ENCODE measurements around the gene GPATCH2L. TPM values are rescaled to one million over a fixed set of nuclear protein-coding genes. Genes with fewer than 3 reads are reported as not detected.

GPATCH2L gene
- polyA plus RNA-seq, 2 of the 4 experiments (the other 2 are of a cell fraction) = 19.6 to 30.9 TPM

- ChIA-PET CTCF (no interaction called here), POLR2A (no interaction called here)
- Histone ChIP-seq H3K9me3 (no peaks in the 10 kb centered on the region), H3K4me1 (no peaks in the 10 kb centered on the region), H3K4me2 (no peak overlapping the region), H3K4me3 (no peak overlapping the region), H3K27ac (no peak overlapping the region)
- TF ChIP-seq, protein P1, sequence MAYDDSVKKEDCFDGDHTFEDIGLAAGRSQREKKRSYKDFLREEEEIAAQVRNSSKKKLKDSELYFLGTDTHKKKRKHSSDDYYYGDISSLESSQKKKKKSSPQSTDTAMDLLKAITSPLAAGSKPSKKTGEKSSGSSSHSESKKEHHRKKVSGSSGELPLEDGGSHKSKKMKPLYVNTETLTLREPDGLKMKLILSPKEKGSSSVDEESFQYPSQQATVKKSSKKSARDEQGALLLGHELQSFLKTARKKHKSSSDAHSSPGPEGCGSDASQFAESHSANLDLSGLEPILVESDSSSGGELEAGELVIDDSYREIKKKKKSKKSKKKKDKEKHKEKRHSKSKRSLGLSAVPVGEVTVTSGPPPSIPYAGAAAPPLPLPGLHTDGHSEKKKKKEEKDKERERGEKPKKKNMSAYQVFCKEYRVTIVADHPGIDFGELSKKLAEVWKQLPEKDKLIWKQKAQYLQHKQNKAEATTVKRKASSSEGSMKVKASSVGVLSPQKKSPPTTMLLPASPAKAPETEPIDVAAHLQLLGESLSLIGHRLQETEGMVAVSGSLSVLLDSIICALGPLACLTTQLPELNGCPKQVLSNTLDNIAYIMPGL (CRISPR knock-in tag; IDR thresholded peaks at IDR 0.05; ENCODE audit: borderline replicate concordance) = no peak
- TF ChIP-seq, protein P2, sequence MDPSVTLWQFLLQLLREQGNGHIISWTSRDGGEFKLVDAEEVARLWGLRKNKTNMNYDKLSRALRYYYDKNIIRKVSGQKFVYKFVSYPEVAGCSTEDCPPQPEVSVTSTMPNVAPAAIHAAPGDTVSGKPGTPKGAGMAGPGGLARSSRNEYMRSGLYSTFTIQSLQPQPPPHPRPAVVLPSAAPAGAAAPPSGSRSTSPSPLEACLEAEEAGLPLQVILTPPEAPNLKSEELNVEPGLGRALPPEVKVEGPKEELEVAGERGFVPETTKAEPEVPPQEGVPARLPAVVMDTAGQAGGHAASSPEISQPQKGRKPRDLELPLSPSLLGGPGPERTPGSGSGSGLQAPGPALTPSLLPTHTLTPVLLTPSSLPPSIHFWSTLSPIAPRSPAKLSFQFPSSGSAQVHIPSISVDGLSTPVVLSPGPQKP (IDR thresholded peaks at IDR 0.05; ENCODE audit: low read depth, low read length) = no peak
- no peak for TF ChIP-seq ZSCAN20 (CRISPR knock-in tag; IDR thresholded peaks at IDR 0.05)
- TF ChIP-seq, protein P3, sequence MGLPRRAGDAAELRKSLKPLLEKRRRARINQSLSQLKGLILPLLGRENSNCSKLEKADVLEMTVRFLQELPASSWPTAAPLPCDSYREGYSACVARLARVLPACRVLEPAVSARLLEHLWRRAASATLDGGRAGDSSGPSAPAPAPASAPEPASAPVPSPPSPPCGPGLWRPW (IDR thresholded peaks at IDR 0.05) = no peak
- TF ChIP-seq RNF2 (IDR thresholded peaks at IDR 0.05; ENCODE audit: borderline replicate concordance, low read depth) = no peak
- no peak for TF ChIP-seq POLR2AphosphoS2 (conservative IDR thresholded peaks at IDR 0.05; ENCODE audit: low read length)
- no peak for TF ChIP-seq JUN (IDR thresholded peaks at IDR 0.05)
- no peak for TF ChIP-seq TFCP2L1 (CRISPR knock-in tag; IDR thresholded peaks at IDR 0.05)
- no peak for TF ChIP-seq KDM1A (IDR thresholded peaks at IDR 0.05; ENCODE audit: low read depth)
- TF ChIP-seq CEBPB (IDR thresholded peaks at IDR 0.05) = no peak
- TF ChIP-seq PBX3 (IDR thresholded peaks at IDR 0.05) = no peak
- no peak for TF ChIP-seq FOXS1 (CRISPR knock-in tag; IDR thresholded peaks at IDR 0.05)
- TF ChIP-seq, protein P4, sequence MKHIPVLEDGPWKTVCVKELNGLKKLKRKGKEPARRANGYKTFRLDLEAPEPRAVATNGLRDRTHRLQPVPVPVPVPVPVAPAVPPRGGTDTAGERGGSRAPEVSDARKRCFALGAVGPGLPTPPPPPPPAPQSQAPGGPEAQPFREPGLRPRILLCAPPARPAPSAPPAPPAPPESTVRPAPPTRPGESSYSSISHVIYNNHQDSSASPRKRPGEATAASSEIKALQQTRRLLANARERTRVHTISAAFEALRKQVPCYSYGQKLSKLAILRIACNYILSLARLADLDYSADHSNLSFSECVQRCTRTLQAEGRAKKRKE (CRISPR knock-in tag; IDR thresholded peaks at IDR 0.05; ENCODE audit: low read depth) = no peak
- no peak for ATAC-seq
- no peak for FAIRE-seq
- 57% methylated on average over 5 of the region's 5 CpGs for WGBS (ENCODE audit: missing lambda C conversion rate)
- DNase-seq (ENCODE audit: low read depth in 1 of 2, low spot score in 1 of 2) = no peak
These were observed 25.6 kb upstream of the GPATCH2L start for GRCh38 chr14:76126076-76126475.

DNA sequence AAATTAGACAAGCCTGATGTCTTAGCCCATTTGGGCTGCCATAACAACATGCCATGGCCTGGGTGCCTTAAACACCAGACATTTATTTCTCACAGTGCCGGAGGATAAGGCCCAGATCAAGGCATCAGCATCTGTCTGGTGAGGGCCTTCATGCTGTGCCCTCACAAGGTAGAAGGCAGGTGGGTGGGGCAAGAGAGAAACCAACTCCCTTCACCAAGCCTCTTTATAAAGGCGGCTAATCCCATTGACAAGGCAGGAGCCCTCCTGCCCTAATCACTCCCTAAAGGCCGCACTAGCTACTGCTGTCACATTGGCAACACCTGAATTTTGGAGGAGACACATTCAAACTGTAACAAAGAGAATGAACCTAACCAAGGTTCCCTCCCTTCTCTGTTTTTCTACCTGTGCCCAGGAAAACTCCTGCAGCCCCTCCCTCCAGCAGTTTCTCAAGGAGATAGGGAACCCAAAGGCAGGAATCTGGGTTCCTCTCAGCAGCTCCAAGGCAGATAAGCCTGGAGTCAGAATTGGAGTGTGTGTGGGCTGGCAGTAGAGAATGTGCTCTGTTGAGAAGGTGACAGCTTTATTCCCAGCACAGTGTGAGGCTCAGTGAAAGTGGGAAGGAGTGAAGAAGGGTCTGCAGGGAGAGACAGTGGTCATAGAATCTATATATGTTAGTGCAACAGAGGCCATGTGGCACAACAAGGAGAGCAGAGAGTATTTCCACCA, 21.7 kb upstream of the GPATCH2L start:
- H3K9me3 ChIP-seq = no peaks in the 10 kb centered on the region
- no peak overlapping the region for H3K4me3 ChIP-seq
- no peak overlapping the region for H3K4me2 ChIP-seq
- no peaks in the 10 kb centered on the region for H3K4me1 ChIP-seq
- TF ChIP-seq FOSL2 (IDR thresholded peaks at IDR 0.05) (no peak), FOSL2 (CRISPR knock-in tag; IDR thresholded peaks at IDR 0.05) (no peak)
- POLR2A ChIA-PET = no interaction called here
- no peak for FAIRE-seq
- no peak for ATAC-seq
- DNase-seq (ENCODE audit: low read depth in 1 of 2, low spot score in 1 of 2) = no peak
- 47% methylated on average over 2 of the region's 3 CpGs for WGBS (ENCODE audit: missing lambda C conversion rate)
- CTCF ChIA-PET = interaction anchor here (1.3 kb wide), 1 partner anchor 223 kb away, joined by 4 read pairs; no protein-coding TSS in a partner anchor
- H3K27ac ChIP-seq = no peak overlapping the region

All from A549 (cell line).